IMR-90 (cell line): ENCODE measurements around the gene LENG9. TPM values are rescaled to one million over a fixed set of nuclear protein-coding genes. Genes with fewer than 3 reads are reported as not detected.

Experiments
- ATAC-seq: fragments of 200-7000 bp; cut with Tn5 transposase; 2 replicates; pipeline ENCODE4 v1.9.1; 2020; ENCODE audit warnings: low read depth, mild to moderate bottlenecking, moderate library complexity
- BruUV-seq: library from RNA; stranded (reverse); fragments of 400-500 nt; replicated peaks from 2 replicates; lab custom pipeline; 2021; lab: Mats Ljungman, UMichigan
- CTCF ChIA-PET: fragments of 300-600 bp; formaldehyde crosslinking; extraction: SDS; loops from one replicate; lab custom pipeline; 2021; ENCODE audit warnings: antibody characterized with exemption; lab: Yijun Ruan, JAX
- POLR2A ChIA-PET: fragments of 300-600 bp; sonication (Branson Sonifier 250); formaldehyde crosslinking; loops from one replicate; lab custom pipeline; 2022; ENCODE audit warnings: antibody characterized with exemption; ENCODE audit not compliant: unreplicated experiment; lab: Charles Lee
- DNase-seq: peaks from one replicate; pipeline ENCODE4 v3.0.0; 2013
- H2AFZ ChIP-seq: replicated peaks from 2 replicates; pipeline ENCODE3; 2013; ENCODE audit warnings: low read length, mild to moderate bottlenecking; ENCODE audit not compliant: poor library complexity
- H2AK5ac ChIP-seq: 2 replicates; pipeline ENCODE4 v1.6.1; 2013; ENCODE audit warnings: low read depth, low read length, inconsistent platforms
- H2AK9ac ChIP-seq: replicated peaks from 2 replicates; pipeline ENCODE3; 2013; ENCODE audit warnings: mild to moderate bottlenecking, low read depth, low read length, moderate library complexity; ENCODE audit not compliant: poor library complexity
- H2BK120ac ChIP-seq: 2 replicates; pipeline ENCODE4 v1.6.1; 2013; ENCODE audit warnings: low read depth, low read length, inconsistent platforms
- H2BK15ac ChIP-seq: 3 replicates; pipeline ENCODE4 v1.6.1; 2013; ENCODE audit warnings: low read depth, low read length, inconsistent platforms
- H2BK20ac ChIP-seq: 2 replicates; pipeline ENCODE4 v1.6.1; 2013; ENCODE audit warnings: low read depth, mild to moderate bottlenecking, inconsistent platforms, low read length, moderate library complexity
- H2BK5ac ChIP-seq: 2 replicates; pipeline ENCODE4 v1.6.1; 2013; ENCODE audit warnings: mild to moderate bottlenecking, low read depth, low read length, inconsistent platforms; ENCODE audit not compliant: poor library complexity, severe bottlenecking
- H3K14ac ChIP-seq: replicated peaks from 2 replicates; pipeline ENCODE4 v1.6.1; 2013; ENCODE audit warnings: low read depth, low read length, inconsistent platforms
- H3K18ac ChIP-seq: 2 replicates; pipeline ENCODE4 v1.6.1; 2013; ENCODE audit warnings: low read depth, low read length, control low read depth
- H3K23ac ChIP-seq: 2 replicates; pipeline ENCODE4 v1.6.1; 2013; ENCODE audit warnings: low read depth, low read length, inconsistent platforms
- H3K27ac ChIP-seq: 2 replicates; pipeline ENCODE4 v1.5.1; 2013; ENCODE audit warnings: mild to moderate bottlenecking, control low read depth, low read length; ENCODE audit not compliant: insufficient read depth
- H3K27me3 ChIP-seq: 2 replicates; pipeline ENCODE4 v1.6.1; 2013; ENCODE audit warnings: low read length; ENCODE audit not compliant: control insufficient read depth, insufficient read depth
- H3K36me3 ChIP-seq: 2 replicates; pipeline ENCODE4 v1.6.1; 2013; ENCODE audit warnings: low read length, mixed read lengths; ENCODE audit not compliant: control insufficient read depth, insufficient read depth
- H3K4ac ChIP-seq: 2 replicates; pipeline ENCODE4 v1.6.1; 2013; ENCODE audit warnings: low read depth, low read length, inconsistent platforms
- H3K4me1 ChIP-seq: 2 replicates; pipeline ENCODE4 v1.6.1; 2013; ENCODE audit warnings: low read length, mixed read lengths; ENCODE audit not compliant: control insufficient read depth, insufficient read depth
- H3K4me2 ChIP-seq: 2 replicates; pipeline ENCODE4 v1.6.1; 2013; ENCODE audit warnings: low read depth, mild to moderate bottlenecking, control low read depth, low read length, moderate library complexity
- H3K4me3 ChIP-seq: 2 replicates; pipeline ENCODE4 v1.5.1; 2013; ENCODE audit warnings: low read depth, mild to moderate bottlenecking, control low read depth, low read length, moderate library complexity; ENCODE audit not compliant: insufficient read depth
- H3K56ac ChIP-seq: 2 replicates; pipeline ENCODE4 v1.6.1; 2013; ENCODE audit warnings: low read length, inconsistent platforms; ENCODE audit not compliant: insufficient read depth; ENCODE audit errors: extremely low read depth
- H3K79me1 ChIP-seq, 2 experiments: 2 replicates each; pipeline ENCODE4 v1.6.1; 2013; ENCODE audit warnings: low read length in 2 of 2, inconsistent platforms in 1 of 2, low read depth in 1 of 2
- H3K9ac ChIP-seq: 2 replicates; pipeline ENCODE4 v1.6.1; 2013; ENCODE audit warnings: low read depth, low read length, control low read depth
- H3K9me1 ChIP-seq: 2 replicates; pipeline ENCODE4 v1.6.1; 2013; ENCODE audit warnings: low read length, inconsistent platforms; ENCODE audit not compliant: insufficient read depth
- H3K9me3 ChIP-seq: 2 replicates; pipeline ENCODE4 v1.6.1; 2013; ENCODE audit warnings: low read length; ENCODE audit not compliant: control insufficient read depth, insufficient read depth
- H4K20me1 ChIP-seq: 2 replicates; pipeline ENCODE4 v1.6.1; 2013; ENCODE audit warnings: low read length, inconsistent platforms; ENCODE audit not compliant: insufficient read depth
- H4K5ac ChIP-seq: 2 replicates; pipeline ENCODE4 v1.6.1; 2013; ENCODE audit warnings: mild to moderate bottlenecking, low read depth, low read length, control low read depth
- H4K8ac ChIP-seq, 2 experiments: 2 replicates each; pipeline ENCODE4 v1.6.1; 2013; ENCODE audit warnings: low read depth in 2 of 2, low read length in 2 of 2, control low read depth in 1 of 2, inconsistent platforms in 1 of 2
- H4K91ac ChIP-seq: 2 replicates; pipeline ENCODE4 v1.6.1; 2013; ENCODE audit warnings: low read depth, low read length, inconsistent platforms; ENCODE audit not compliant: insufficient read depth
- BHLHE40 ChIP-seq: fragments of 150-350 bp; IDR thresholded peaks from 2 replicates; pipeline ENCODE4 v1.6.1; 2016; ENCODE audit warnings: mild to moderate bottlenecking, low read depth, low read length
- CEBPB ChIP-seq: IDR thresholded peaks from 2 replicates; pipeline ENCODE4 v1.6.1; 2012; ENCODE audit warnings: low read depth, low read length, improper control_type of control experiment
- CHD1 ChIP-seq: IDR thresholded peaks from 2 replicates; pipeline ENCODE4 v1.6.1; 2012; ENCODE audit warnings: low read depth, low read length, improper control_type of control experiment
- CTCF ChIP-seq: conservative IDR thresholded peaks from 2 replicates; pipeline ENCODE4 v1.5.1; 2012; ENCODE audit warnings: mild to moderate bottlenecking, low read depth, low read length, improper control_type of control experiment
- ELK1 ChIP-seq: fragments of 150-350 bp; IDR thresholded peaks from 2 replicates; pipeline ENCODE4 v1.6.1; 2016; ENCODE audit warnings: low read depth, mild to moderate bottlenecking, low read length, moderate library complexity, borderline replicate concordance
- FOS ChIP-seq: fragments of 150-350 bp; IDR thresholded peaks from 2 replicates; pipeline ENCODE4 v1.6.1; 2016; ENCODE audit warnings: low read depth, low read length
- MAFK ChIP-seq: IDR thresholded peaks from 2 replicates; pipeline ENCODE4 v1.6.1; 2012; ENCODE audit warnings: low read depth, low read length, improper control_type of control experiment
- MAZ ChIP-seq: IDR thresholded peaks from 2 replicates; pipeline ENCODE4 v1.6.1; 2012; ENCODE audit warnings: low read depth, mild to moderate bottlenecking, low read length, improper control_type of control experiment, moderate library complexity, borderline replicate concordance
- MXI1 ChIP-seq: IDR thresholded peaks from 2 replicates; pipeline ENCODE4 v1.6.1; 2012; ENCODE audit warnings: low read depth, mild to moderate bottlenecking, low read length, moderate library complexity, borderline replicate concordance
- NFE2L2 ChIP-seq: fragments of 150-350 bp; IDR thresholded peaks from 2 replicates; pipeline ENCODE4 v1.6.1; 2016; ENCODE audit warnings: low read depth, mild to moderate bottlenecking, low read length
- POLR2A ChIP-seq: IDR thresholded peaks from 2 replicates; pipeline ENCODE4 v1.6.1; 2012; ENCODE audit warnings: mild to moderate bottlenecking, low read depth, low read length
- RCOR1 ChIP-seq: IDR thresholded peaks from 2 replicates; pipeline ENCODE4 v1.6.1; 2012; ENCODE audit warnings: mild to moderate bottlenecking, low read length, improper control_type of control experiment; ENCODE audit not compliant: insufficient replicate concordance
- RFX5 ChIP-seq: IDR thresholded peaks from 2 replicates; pipeline ENCODE4 v1.8.0; 2012; ENCODE audit warnings: low read depth, mild to moderate bottlenecking, low read length, moderate library complexity
- SMC3 ChIP-seq: fragments of 150-350 bp; IDR thresholded peaks from 2 replicates; pipeline ENCODE4 v1.6.1; 2016; ENCODE audit warnings: low read depth, mild to moderate bottlenecking, antibody characterized with exemption, low read length, moderate library complexity
- USF2 ChIP-seq: fragments of 150-350 bp; IDR thresholded peaks from 2 replicates; pipeline ENCODE4 v1.6.1; 2017; ENCODE audit warnings: mild to moderate bottlenecking, antibody characterized with exemption, low read length, low read depth
- WGBS, 2 experiments: methylation state at CpG; one replicate each; pipeline versions ENCODE4 v1.1.5 to v1.1.7; 2013; ENCODE audit warnings: missing lambda C conversion rate in 2 of 2; ENCODE audit not compliant: insufficient read length in 1 of 2; ENCODE audit errors: extremely low coverage in 2 of 2; 5-methylcytosine and 5-hydroxymethylcytosine counted together
- dilution Hi-C: fragments of 300-500 bp; cut with HindIII; formaldehyde crosslinking; loops from one replicate; pipeline ENCODE4 v1.14.3; 2018; ENCODE audit warnings: low sequenced_read_pairs; ENCODE audit not compliant: unreplicated experiment
- in situ Hi-C: fragments of 300-500 bp; cut with MboI; formaldehyde crosslinking; loops from 3 replicates; pipeline ENCODE4 v1.14.3; 2019; ENCODE audit warnings: low sequenced_read_pairs, inconsistent platforms, mixed read lengths
- intact Hi-C: fragments of 100-400 bp; cut with micrococcal nuclease; formaldehyde crosslinking; loops from 2 replicates; pipeline ENCODE4 v1.10.0; 2022
- polyA plus RNA-seq, 3 experiments: library from polyadenylated mRNA; depleted of rRNA; stranded (reverse); fragments of >200 nt; gene quantifications; 2 replicates each; pipeline ENCODE4 v1.2.3, GENCODE V29; 2012; ENCODE audit warnings: low replicate concordance in 1 of 3
- total RNA-seq: library from RNA; depleted of rRNA; stranded (reverse); fragments of >200 nt; gene quantifications from 2 replicates; pipeline ENCODE4 v1.2.3, GENCODE V29; 2012

Gene LENG9
- total and polyA plus RNA-seq, 2 of the 4 experiments (the other 2 are of a cell fraction) = 0.94 to 1.1 TPM

GRCh38 chr19:54428323-54429175 is 35.0 kb downstream of the LENG9 start:
- H2BK15ac ChIP-seq = no peak overlapping the region
- TF ChIP-seq ELK1 = no peak
- no peak for TF ChIP-seq MXI1
- no peak for TF ChIP-seq CTCF
- no peak for TF ChIP-seq CHD1
- TF ChIP-seq FOS = no peak
- no peak for TF ChIP-seq MAZ
- TF ChIP-seq USF2 = no peak
- TF ChIP-seq RFX5 = no peak
- TF ChIP-seq CEBPB = no peak
- TF ChIP-seq SMC3 = no peak
- TF ChIP-seq RCOR1 = no peak
- TF ChIP-seq BHLHE40 = no peak
- no peak for TF ChIP-seq MAFK
- TF ChIP-seq POLR2A = no peak
- TF ChIP-seq NFE2L2 = no peak

More at GRCh38 chr19:54428323-54429175, 35.0 kb downstream of the LENG9 start:
- 0 out of 2 replicates have a peak, but pooled peaks cover 2% of the 10 kb centered on the region for H3K4me1 ChIP-seq
- H3K18ac ChIP-seq = no peak overlapping the region
- H2AK5ac ChIP-seq = no peak overlapping the region
- no peak overlapping the region for H3K27ac ChIP-seq
- intact Hi-C loops = no loop called here
- H3K4ac ChIP-seq = no peak overlapping the region
- H3K23ac ChIP-seq = no peak overlapping the region
- no peaks in the 10 kb centered on the region; the same call in 1 of the 2 replicates for H4K20me1 ChIP-seq
- H4K91ac ChIP-seq = no peak overlapping the region
- no peak overlapping the region for H2BK20ac ChIP-seq
- H3K9ac ChIP-seq = no peak overlapping the region
- H3K4me3 ChIP-seq = no peak overlapping the region
- no peak overlapping the region for H4K5ac ChIP-seq
- no peak overlapping the region for H4K8ac ChIP-seq
- H2BK5ac ChIP-seq = no peak overlapping the region
- dilution Hi-C loops = no loop called here
- H3K79me1 ChIP-seq = no peaks in the 10 kb centered on the region
- no peak for ATAC-seq
- peaks cover 11% of the 10 kb centered on the region; the same call in 1 of the 2 replicates for H3K27me3 ChIP-seq
- DNase-seq = no peak
- 68% methylated on average over 3 of the region's 11 CpGs; no CpG with 5 or more reads in 1 of the 2 experiments for WGBS, 2 experiments
- in situ Hi-C loops = no loop called here
- no peak overlapping the region for H3K4me2 ChIP-seq
- H3K36me3 ChIP-seq = no peaks in the 10 kb centered on the region
- ChIA-PET POLR2A (no interaction called here), CTCF (no interaction called here)
- H2AFZ ChIP-seq = no peak overlapping the region
- no TSS peak for BruUV-seq
- no peak overlapping the region for H2BK120ac ChIP-seq
- H3K56ac ChIP-seq = no peak overlapping the region
- H3K14ac ChIP-seq = no peak overlapping the region
- peak overlapping the region; percentile 24 for H2AK9ac ChIP-seq
- no peaks in the 10 kb centered on the region for H3K9me1 ChIP-seq
- no peaks in the 10 kb centered on the region for H3K9me3 ChIP-seq
